PC-9 (cell line): ENCODE results near the gene SMARCD1. TPM values are rescaled to one million over a fixed set of nuclear protein-coding genes. Genes with fewer than 3 reads are reported as not detected.

ENCODE experiments used
- BruUV-seq: library from RNA; stranded (reverse); fragments of 400-500 nt; replicated peaks from 2 replicates; lab custom pipeline; 2021; lab: Mats Ljungman, UMichigan
- CTCF ChIA-PET: fragments of 300-600 bp; sonication (Branson Sonifier 250); formaldehyde crosslinking; loops from one replicate; lab custom pipeline; 2022; ENCODE audit warnings: antibody characterized with exemption; lab: Charles Lee
- POLR2A ChIA-PET: fragments of 300-600 bp; sonication (Branson Sonifier 250); formaldehyde crosslinking; loops from one replicate; lab custom pipeline; 2022; ENCODE audit warnings: antibody characterized with exemption; ENCODE audit not compliant: unreplicated experiment; lab: Charles Lee
- DNase-seq, 2 experiments: peaks; one replicate each; pipeline versions ENCODE4 v3.0.0 to v3.0.0-alpha.2; 2015 to 2022; ENCODE audit warnings: mixed read lengths in 1 of 2
- H2AFZ ChIP-seq: fragments of 200-600 bp; sonication (generic); 2 replicates; pipeline ENCODE4 v1.8.1; 2017; ENCODE audit warnings: antibody characterized with exemption
- H3F3A ChIP-seq: fragments of 200-600 bp; sonication (generic); 2 replicates; pipeline ENCODE4 v1.8.1; 2017; ENCODE audit warnings: antibody characterized with exemption, mild to moderate bottlenecking, low read depth; ENCODE audit not compliant: insufficient read depth
- H3K27ac ChIP-seq: fragments of 200-600 bp; sonication (generic); 2 replicates; pipeline ENCODE4 v1.6.1; 2016; ENCODE audit warnings: mixed run types
- H3K27me3 ChIP-seq: fragments of 200-600 bp; sonication (generic); 2 replicates; pipeline ENCODE4 v1.6.1; 2016; ENCODE audit warnings: low read depth, mixed run types; ENCODE audit not compliant: insufficient read depth
- H3K36me3 ChIP-seq: fragments of 200-600 bp; sonication (generic); 2 replicates; pipeline ENCODE4 v1.6.1; 2016; ENCODE audit warnings: low read depth, mixed run types
- H3K4me1 ChIP-seq: fragments of 200-600 bp; sonication (generic); replicated peaks from 2 replicates; pipeline ENCODE4 v1.6.1; 2016; ENCODE audit warnings: mixed run types; ENCODE audit not compliant: insufficient read depth
- H3K4me2 ChIP-seq: fragments of 200-600 bp; sonication (generic); 2 replicates; pipeline ENCODE4 v1.6.1; 2017; ENCODE audit warnings: mixed run types
- H3K4me3 ChIP-seq: fragments of 200-600 bp; sonication (generic); 2 replicates; pipeline ENCODE4 v1.6.1; 2016; ENCODE audit warnings: mixed run types
- H3K79me2 ChIP-seq: fragments of 200-600 bp; sonication (generic); 2 replicates; pipeline ENCODE4 v1.6.1; 2017; ENCODE audit warnings: low read depth, mixed run types
- H3K9me2 ChIP-seq: fragments of 200-600 bp; sonication (generic); 2 replicates; pipeline ENCODE4 v1.8.1; 2017; ENCODE audit warnings: mild to moderate bottlenecking; ENCODE audit not compliant: insufficient read depth
- H3K9me3 ChIP-seq: fragments of 200-600 bp; sonication (generic); 2 replicates; pipeline ENCODE4 v1.8.1; 2016; ENCODE audit warnings: low read depth; ENCODE audit not compliant: insufficient read depth
- H4K20me1 ChIP-seq: fragments of 200-600 bp; sonication (generic); 2 replicates; pipeline ENCODE4 v1.8.1; 2017; ENCODE audit not compliant: insufficient read depth
- CTCF ChIP-seq: fragments of 200-600 bp; sonication (generic); conservative IDR thresholded peaks from 2 replicates; pipeline ENCODE4 v1.6.1; 2017; ENCODE audit warnings: mixed run types, antibody characterized with exemption, mild to moderate bottlenecking, moderate library complexity
- EZH2 ChIP-seq: fragments of 200-600 bp; sonication (generic); IDR thresholded peaks from 2 replicates; pipeline ENCODE4 v1.8.0; 2017; ENCODE audit warnings: antibody characterized with exemption, low read depth
- intact Hi-C: fragments of 100-400 bp; cut with micrococcal nuclease; formaldehyde crosslinking; loops from one replicate; pipeline ENCODE4 v1.10.0; 2022; ENCODE audit not compliant: unreplicated experiment
- total RNA-seq: library from RNA; stranded (reverse); gene quantifications from 2 replicates; pipeline ENCODE4 v1.2.3, GENCODE V29; 2021

Gene SMARCD1
- total RNA-seq, 1 experiment from 2014 or later, result 48.8 TPM

GRCh38 chr12:50059440-50060119, 25.6 kb upstream of the SMARCD1 start:
- Histone ChIP-seq H3K4me2 (no peak overlapping the region), H3K27ac (no peak overlapping the region), H3K9me2 (no peaks in the 10 kb centered on the region), H3K4me3 (no peak overlapping the region), H3K4me1 (peaks cover 5% of the 10 kb centered on the region), H3K36me3 (no peaks in the 10 kb centered on the region), H3K9me3 (no peaks in the 10 kb centered on the region), H2AFZ (no peak overlapping the region), H3K79me2 (no peaks in the 10 kb centered on the region), H4K20me1 (no peaks in the 10 kb centered on the region), H3F3A (no peaks in the 10 kb centered on the region), H3K27me3 (peaks cover 11% of the 10 kb centered on the region; the same call in 1 of the 2 replicates)
- ChIA-PET POLR2A (no interaction called here), CTCF (no interaction called here)
- TF ChIP-seq EZH2 (no peak), CTCF (no peak)
- BruUV-seq, result no TSS peak
- intact Hi-C loops, result loop anchor here (10.0 kb wide), 1 partner anchor 415 kb away; no protein-coding TSS in a partner anchor
- no peak for DNase-seq

GRCh38 chr12:50060120-50060468, 25.0 kb upstream of the SMARCD1 start:
- Histone ChIP-seq H3K79me2 (no peaks in the 10 kb centered on the region), H3K27me3 (peaks cover 11% of the 10 kb centered on the region; the same call in 1 of the 2 replicates), H3K27ac (no peak overlapping the region), H3F3A (no peaks in the 10 kb centered on the region), H3K4me1 (peaks cover 5% of the 10 kb centered on the region), H3K4me2 (no peak overlapping the region), H3K36me3 (no peaks in the 10 kb centered on the region), H3K9me2 (no peaks in the 10 kb centered on the region), H4K20me1 (no peaks in the 10 kb centered on the region), H3K9me3 (no peaks in the 10 kb centered on the region), H3K4me3 (no peak overlapping the region), H2AFZ (no peak overlapping the region)
- TF ChIP-seq EZH2, result no peak
- TF ChIP-seq CTCF, result no peak
- ChIA-PET POLR2A (no interaction called here), CTCF (no interaction called here)
- intact Hi-C loops, result no loop called here
- no peak for DNase-seq
- no TSS peak for BruUV-seq

- BruUV-seq, result no TSS peak
Measured at GRCh38 chr12:50061171-50061570, 24.0 kb upstream of the SMARCD1 start.

More at GRCh38 chr12:50061171-50061570, 24.0 kb upstream of the SMARCD1 start:
- Histone ChIP-seq H3K79me2 (no peaks in the 10 kb centered on the region), H3F3A (peaks cover 4% of the 10 kb centered on the region; the same call in 1 of the 2 replicates), H3K27ac (no peak overlapping the region), H4K20me1 (no peaks in the 10 kb centered on the region), H3K36me3 (no peaks in the 10 kb centered on the region), H3K27me3 (peaks cover 10% of the 10 kb centered on the region; the same call in 1 of the 2 replicates), H2AFZ (no peak overlapping the region), H3K4me1 (peaks cover 5% of the 10 kb centered on the region), H3K9me2 (no peaks in the 10 kb centered on the region), H3K4me2 (no peak overlapping the region), H3K9me3 (no peaks in the 10 kb centered on the region), H3K4me3 (no peak overlapping the region)
- POLR2A ChIA-PET, result interaction anchor here (0.6 kb wide), 1 partner anchor 890 kb away, joined by 4 read pairs; no protein-coding TSS in a partner anchor
- TF ChIP-seq EZH2, result no peak
- no peak for DNase-seq
- CTCF ChIA-PET, result no interaction called here
- intact Hi-C loops, result no loop called here
